T-cell (primary cell): ENCODE measurements around the gene NPW. TPM values are rescaled to one million over a fixed set of nuclear protein-coding genes. Genes with fewer than 3 reads are reported as not detected.

ENCODE experiments used
- ATAC-seq, 4 experiments: fragments of 200-7000 bp in 3 of 4; fragments of 150-1000 bp in 1 of 4; cut with Tn5 transposase; replicated peaks in 1 of 4; 1 replicate in 3 of 4; 2 replicates in 1 of 4; pipeline ENCODE4 v1.10.0; 2021; ENCODE audit warnings: moderate library complexity in 3 of 4, mild to moderate bottlenecking in 2 of 4, moderate number of reproducible peaks in 1 of 4
- CTCF ChIA-PET, 2 donors: fragments of 300-600 bp; sonication (Branson Sonifier 250); formaldehyde crosslinking; loops; one replicate each; lab custom pipeline; 2022; ENCODE audit warnings: antibody characterized with exemption in 2 of 2; lab: Charles Lee
- POLR2A ChIA-PET, 2 donors: fragments of 300-600 bp; sonication (Branson Sonifier 250); formaldehyde crosslinking; loops; one replicate each; lab custom pipeline; 2022; ENCODE audit warnings: antibody characterized with exemption in 2 of 2; lab: Charles Lee
- DNase-seq, 35 experiments: peaks; one replicate each; pipeline versions ENCODE4 v3.0.0 to v3.0.0-alpha.2; 2013 to 2023
- H3K27ac ChIP-seq: one replicate; pipeline ENCODE4 v1.5.1; 2013; ENCODE audit warnings: low read length
- H3K27me3 ChIP-seq, 2 experiments: replicated peaks in 1 of 2; 1 replicate in 1 of 2; 2 replicates in 1 of 2; pipeline versions ENCODE4 v1.6.1 to v1.7.0; 2013; ENCODE audit warnings: low read length in 1 of 2, mixed read lengths in 1 of 2; ENCODE audit not compliant: control insufficient read depth in 2 of 2, insufficient read depth in 2 of 2; ENCODE audit errors: extremely low read depth in 1 of 2
- H3K36me3 ChIP-seq, 2 donors: 1 replicate in 1 of 2; 2 replicates in 1 of 2; pipeline versions ENCODE4 v1.6.1 to v1.7.0; 2013; ENCODE audit warnings: low read length in 1 of 2; ENCODE audit not compliant: control insufficient read depth in 2 of 2, insufficient read depth in 1 of 2; ENCODE audit errors: extremely low read depth in 1 of 2
- H3K4me1 ChIP-seq, 2 experiments: 1 replicate in 1 of 2; 2 replicates in 1 of 2; pipeline versions ENCODE4 v1.6.1 to v1.7.0; 2013; ENCODE audit warnings: low read length in 2 of 2, mixed read lengths in 1 of 2; ENCODE audit not compliant: insufficient read depth in 2 of 2, control insufficient read depth in 1 of 2; ENCODE audit errors: extremely low read depth in 1 of 2
- H3K4me3 ChIP-seq, 2 donors: 1 replicate in 1 of 2; 2 replicates in 1 of 2; pipeline versions ENCODE4 v1.5.1 to v1.7.0; 2013; ENCODE audit warnings: mild to moderate bottlenecking in 2 of 2, low read length in 1 of 2, moderate library complexity in 1 of 2; ENCODE audit not compliant: control insufficient read depth in 1 of 2; ENCODE audit errors: extremely low read depth in 1 of 2
- H3K9me3 ChIP-seq: 2 replicates; pipeline ENCODE4 v1.7.0; 2013
- H3K27ac Mint-ChIP-seq, 2 donors: one replicate each; pipeline ENCODE4 v1.8.0; 2020 to 2021; ENCODE audit warnings: mild to moderate bottlenecking in 2 of 2, mixed read lengths in 2 of 2
- H3K27me3 Mint-ChIP-seq, 2 donors: one replicate each; pipeline ENCODE4 v1.8.0; 2021 to 2022; ENCODE audit warnings: mixed read lengths in 2 of 2
- H3K36me3 Mint-ChIP-seq: one replicate; pipeline ENCODE4 v1.8.0; 2021; ENCODE audit warnings: mixed read lengths
- H3K4me1 Mint-ChIP-seq, 3 donors: one replicate each; pipeline ENCODE4 v1.8.0; 2020 to 2022; ENCODE audit warnings: mixed read lengths in 3 of 3, mild to moderate bottlenecking in 1 of 3
- H3K4me3 Mint-ChIP-seq, 3 donors: one replicate each; pipeline ENCODE4 v1.8.0; 2020 to 2022; ENCODE audit warnings: mild to moderate bottlenecking in 3 of 3, mixed read lengths in 3 of 3, moderate library complexity in 3 of 3
- H3K9me3 Mint-ChIP-seq, 3 donors: one replicate each; pipeline ENCODE4 v1.8.0; 2020 to 2022; ENCODE audit warnings: mixed read lengths in 3 of 3
- WGBS: methylation state at CpG from one replicate; pipeline ENCODE4 v1.1.5; 2013; ENCODE audit warnings: missing lambda C conversion rate; ENCODE audit not compliant: insufficient coverage; 5-methylcytosine and 5-hydroxymethylcytosine counted together
- total RNA-seq, 35 experiments: library from RNA in 6 of 35; stranded (reverse) in 6 of 35; fragments of 120-200 nt in 1 of 35; gene quantifications; one replicate each; pipeline versions ENCODE4 v1.2.1 to v1.2.4 and lab custom pipeline; 2013 to 2026

The NPW gene
- total RNA-seq, 5 donors from 2014 or later (not counting 1 experiment from before 2014, with no cell fraction given) = 0.43 to 0.44 TPM; not detected in 3

GRCh38 chr16:1992704-1993317, 26.8 kb upstream of the NPW start:
- no peak overlapping the region for H3K27ac Mint-ChIP-seq
- H3K36me3 Mint-ChIP-seq = peaks cover 3% of the 10 kb centered on the region
- peaks cover 5 to 14% of the 10 kb centered on the region in 2 donors for H3K27me3 Mint-ChIP-seq
- POLR2A ChIA-PET = interaction anchor here in 1 of 2 donors (0.7 to 1.4 kb wide), 3 partner anchors 9 to 159 kb away, joined by 3 to 9 read pairs (median 3); partner anchors contain the start of gene RPS2
- peaks cover 7 to 28% (median 19%) of the 10 kb centered on the region in 3 donors for H3K4me1 Mint-ChIP-seq
- Histone ChIP-seq H3K27me3 (peaks cover 3 to 33% of the 10 kb centered on the region in 2 experiments), H3K4me3 (no peak overlapping the region), H3K36me3 (peaks cover 2 to 6% of the 10 kb centered on the region in 2 donors), H3K27ac (peak overlapping the region; percentile 57), H3K4me1 (peaks cover 16 to 30% of the 10 kb centered on the region in 2 experiments), H3K9me3 (no peaks in the 10 kb centered on the region)
- DNase-seq = peak in 1 of 35 experiments; percentile 25
- CTCF ChIA-PET = interaction anchor here in 1 of 2 donors (0.5 to 1.1 kb wide), 4 partner anchors 11 to 163 kb away, joined by 3 read pairs; partner anchors contain the start of genes RPS2 and TRAF7
- WGBS = 65% methylated on average over 50 of the region's 50 CpGs
- H3K9me3 Mint-ChIP-seq = no peaks in the 10 kb centered on the region
- no peak for ATAC-seq
- no peak overlapping the region for H3K4me3 Mint-ChIP-seq

- ChIA-PET POLR2A (no interaction called here), CTCF (no interaction called here)
- no peaks in the 10 kb centered on the region for H3K9me3 Mint-ChIP-seq
- Histone ChIP-seq H3K9me3 (no peaks in the 10 kb centered on the region), H3K36me3 (peaks cover 2 to 15% of the 10 kb centered on the region in 2 donors), H3K4me1 (peaks cover 16 to 30% of the 10 kb centered on the region in 2 experiments), H3K4me3 (no peak overlapping the region), H3K27ac (peak overlapping the region; percentile 57), H3K27me3 (peaks cover 2 to 25% of the 10 kb centered on the region in 2 experiments)
- H3K4me1 Mint-ChIP-seq = peaks cover 5 to 25% (median 17%) of the 10 kb centered on the region in 3 donors
- H3K27ac Mint-ChIP-seq = peak overlapping the region; percentile 48 to 84
- H3K36me3 Mint-ChIP-seq = peaks cover 6% of the 10 kb centered on the region
- 83% methylated on average over 1 of the region's 2 CpGs for WGBS
- H3K27me3 Mint-ChIP-seq = peaks cover 2 to 8% of the 10 kb centered on the region in 2 donors
- DNase-seq (peak in 1 of 35 experiments; percentile 50), ATAC-seq (no peak)
- peak overlapping the region in 2 of 3 donors; percentile 21 to 29 for H3K4me3 Mint-ChIP-seq
These were observed 25.9 kb upstream of the NPW start for GRCh38 chr16:1993731-1994131.

GRCh38 chr16:1997494-1998359, 21.9 kb upstream of the NPW start:
- Mint-ChIP-seq H3K4me1 (peaks cover 0 to 6% (median 0%) of the 10 kb centered on the region in 3 donors), H3K4me3 (no peak overlapping the region), H3K36me3 (peaks cover 14% of the 10 kb centered on the region), H3K27me3 (no peaks in the 10 kb centered on the region), H3K27ac (no peak overlapping the region), H3K9me3 (no peaks in the 10 kb centered on the region)
- Histone ChIP-seq H3K4me1 (peaks cover 0 to 4% of the 10 kb centered on the region in 2 experiments), H3K27ac (no peak overlapping the region), H3K36me3 (peaks cover 21 to 52% of the 10 kb centered on the region in 2 donors), H3K27me3 (no peaks in the 10 kb centered on the region), H3K9me3 (no peaks in the 10 kb centered on the region), H3K4me3 (no peak overlapping the region)
- ATAC-seq (no peak), DNase-seq (no peak)
- WGBS = 91% methylated on average over 16 of the region's 26 CpGs
- ChIA-PET POLR2A (no interaction called here), CTCF (interaction anchor here in 1 of 2 donors (0.6 kb wide), 1 partner anchor 252 kb away, joined by 5 read pairs; no protein-coding TSS in a partner anchor)

GRCh38 chr16:1998360-1998835, 21.2 kb upstream of the NPW start:
- no peak for DNase-seq
- 96% methylated on average over 23 of the region's 27 CpGs for WGBS
- Histone ChIP-seq H3K36me3 (peaks cover 23 to 59% of the 10 kb centered on the region in 2 donors), H3K4me1 (peaks cover 0 to 5% of the 10 kb centered on the region in 2 experiments), H3K4me3 (no peak overlapping the region), H3K27ac (no peak overlapping the region), H3K9me3 (no peaks in the 10 kb centered on the region), H3K27me3 (no peaks in the 10 kb centered on the region)
- ChIA-PET CTCF (no interaction called here), POLR2A (no interaction called here)
- H3K9me3 Mint-ChIP-seq = no peaks in the 10 kb centered on the region
- no peak for ATAC-seq
- H3K27me3 Mint-ChIP-seq = no peaks in the 10 kb centered on the region
- peaks cover 14% of the 10 kb centered on the region for H3K36me3 Mint-ChIP-seq
- H3K4me3 Mint-ChIP-seq = no peak overlapping the region
- peaks cover 0 to 4% (median 0%) of the 10 kb centered on the region in 3 donors for H3K4me1 Mint-ChIP-seq
- H3K27ac Mint-ChIP-seq = no peak overlapping the region

- Histone ChIP-seq H3K27ac (no peak overlapping the region), H3K36me3 (peaks cover 28 to 61% of the 10 kb centered on the region in 2 donors), H3K4me1 (peaks cover 0 to 12% of the 10 kb centered on the region in 2 experiments), H3K9me3 (no peaks in the 10 kb centered on the region), H3K4me3 (no peak overlapping the region), H3K27me3 (no peaks in the 10 kb centered on the region)
- 96% methylated on average over 25 of the region's 39 CpGs for WGBS
- no peak for ATAC-seq
- Mint-ChIP-seq H3K36me3 (peaks cover 14% of the 10 kb centered on the region), H3K27me3 (no peaks in the 10 kb centered on the region), H3K4me3 (no peak overlapping the region), H3K4me1 (peaks cover 0 to 4% (median 3%) of the 10 kb centered on the region in 3 donors), H3K27ac (no peak overlapping the region), H3K9me3 (no peaks in the 10 kb centered on the region)
- POLR2A ChIA-PET = no interaction called here
- DNase-seq = no peak
- CTCF ChIA-PET = no interaction called here
These were observed 20.5 kb upstream of the NPW start for GRCh38 chr16:1998852-1999801.
